ENCODE results near the gene SH3RF1. TPM values are rescaled to one million over a fixed set of nuclear protein-coding genes. Genes with fewer than 3 reads are reported as not detected.

The SH3RF1 gene
- total RNA-seq, 2 donors from 2014 or later = 42.9 to 57.5 TPM

DNA sequence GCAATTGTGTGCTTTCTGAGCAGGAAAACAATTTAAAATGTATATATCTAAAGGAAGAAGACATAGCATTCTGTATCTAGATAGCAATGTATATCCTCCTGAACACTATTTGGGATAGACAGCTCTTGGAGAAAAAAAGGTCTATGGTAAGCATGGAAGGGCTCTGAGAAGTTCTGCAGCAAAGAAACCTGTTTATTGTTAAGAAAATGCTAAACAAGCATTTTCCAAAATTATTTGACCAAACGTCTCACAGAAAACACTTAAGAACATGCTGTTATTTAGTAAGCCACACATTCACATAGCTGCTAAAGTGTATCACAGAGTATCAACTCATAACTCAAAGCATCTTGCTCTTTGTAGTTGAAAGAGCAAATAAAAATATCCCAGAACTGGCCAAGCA lies 67.9 kb downstream of the SH3RF1 start:
- intact Hi-C loops (cut with DNase I) = loop anchor here (10.0 kb wide), 1 partner anchor 72 kb away; the partner anchor contains the start of gene SH3RF1

DNA sequence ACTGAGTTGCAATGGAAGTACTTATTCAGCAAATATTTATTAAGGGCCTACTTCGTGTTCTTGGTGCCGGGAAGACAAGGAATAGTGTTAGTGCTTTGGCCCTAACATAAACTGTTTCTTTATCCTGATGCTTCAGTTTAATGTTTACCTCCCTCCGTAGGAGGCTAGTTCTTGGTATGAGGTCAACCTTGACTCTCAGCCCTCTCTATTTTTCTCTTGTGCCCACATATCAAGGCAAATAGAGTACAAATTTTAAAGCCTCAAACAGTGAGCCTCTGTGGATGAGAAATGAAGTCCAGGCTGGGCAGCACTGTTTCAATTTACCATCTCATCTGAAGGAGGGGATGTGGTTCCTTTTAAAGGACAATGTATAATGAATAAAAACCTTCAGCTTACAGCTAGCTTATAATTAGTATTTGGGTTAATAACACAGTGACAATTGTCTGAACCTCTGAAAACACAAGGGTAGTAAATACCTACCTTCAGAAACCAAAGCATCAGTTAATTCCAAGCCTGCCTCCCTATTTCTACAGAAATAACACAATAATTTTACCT lies 68.5 kb downstream of the SH3RF1 start:
- TF ChIP-seq POLR2AphosphoS5 (IDR thresholded peaks at IDR 0.05) = no peak
- TF ChIP-seq, protein P1, sequence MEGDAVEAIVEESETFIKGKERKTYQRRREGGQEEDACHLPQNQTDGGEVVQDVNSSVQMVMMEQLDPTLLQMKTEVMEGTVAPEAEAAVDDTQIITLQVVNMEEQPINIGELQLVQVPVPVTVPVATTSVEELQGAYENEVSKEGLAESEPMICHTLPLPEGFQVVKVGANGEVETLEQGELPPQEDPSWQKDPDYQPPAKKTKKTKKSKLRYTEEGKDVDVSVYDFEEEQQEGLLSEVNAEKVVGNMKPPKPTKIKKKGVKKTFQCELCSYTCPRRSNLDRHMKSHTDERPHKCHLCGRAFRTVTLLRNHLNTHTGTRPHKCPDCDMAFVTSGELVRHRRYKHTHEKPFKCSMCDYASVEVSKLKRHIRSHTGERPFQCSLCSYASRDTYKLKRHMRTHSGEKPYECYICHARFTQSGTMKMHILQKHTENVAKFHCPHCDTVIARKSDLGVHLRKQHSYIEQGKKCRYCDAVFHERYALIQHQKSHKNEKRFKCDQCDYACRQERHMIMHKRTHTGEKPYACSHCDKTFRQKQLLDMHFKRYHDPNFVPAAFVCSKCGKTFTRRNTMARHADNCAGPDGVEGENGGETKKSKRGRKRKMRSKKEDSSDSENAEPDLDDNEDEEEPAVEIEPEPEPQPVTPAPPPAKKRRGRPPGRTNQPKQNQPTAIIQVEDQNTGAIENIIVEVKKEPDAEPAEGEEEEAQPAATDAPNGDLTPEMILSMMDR (IDR thresholded peaks at IDR 0.05) = no peak
- TF ChIP-seq POLR2A (IDR thresholded peaks at IDR 0.05) = no peak
- no peak overlapping the region for H3K4me3 ChIP-seq
- no peaks in the 10 kb centered on the region for H3K27me3 ChIP-seq (replicated peaks; ENCODE audit: insufficient read depth)
- 42% methylated on average over 3 of the region's 3 CpGs for WGBS
- intact Hi-C loops (cut with DNase I) = loop anchor here (10.0 kb wide), 1 partner anchor 73 kb away; the partner anchor contains the start of gene SH3RF1
- no peaks in the 10 kb centered on the region for H3K36me3 ChIP-seq
- no peaks in the 10 kb centered on the region for H3K4me1 ChIP-seq (replicated peaks)
- peak overlapping the region; percentile 1 to 14 for H3K27ac ChIP-seq
- DNase-seq (ENCODE audit: low spot score) = no peak
- H3K9me3 ChIP-seq = no peaks in the 10 kb centered on the region

More for the DNA sequence above, 67.9 kb downstream of the SH3RF1 start:
- Histone ChIP-seq H3K4me1 (replicated peaks) (no peaks in the 10 kb centered on the region), H3K36me3 (no peaks in the 10 kb centered on the region), H3K27ac (peak overlapping the region in 1 of 2 donors; percentile 14), H3K4me3 (no peak overlapping the region), H3K9me3 (no peaks in the 10 kb centered on the region), H3K27me3 (replicated peaks; ENCODE audit: insufficient read depth) (no peaks in the 10 kb centered on the region)
- DNase-seq (ENCODE audit: low spot score) = no peak
- TF ChIP-seq POLR2A (IDR thresholded peaks at IDR 0.05) (no peak), POLR2AphosphoS5 (IDR thresholded peaks at IDR 0.05) (no peak)
- TF ChIP-seq, protein P1 (IDR thresholded peaks at IDR 0.05) = no peak
- 19% methylated on average over 1 of the region's 1 CpG for WGBS

DNA sequence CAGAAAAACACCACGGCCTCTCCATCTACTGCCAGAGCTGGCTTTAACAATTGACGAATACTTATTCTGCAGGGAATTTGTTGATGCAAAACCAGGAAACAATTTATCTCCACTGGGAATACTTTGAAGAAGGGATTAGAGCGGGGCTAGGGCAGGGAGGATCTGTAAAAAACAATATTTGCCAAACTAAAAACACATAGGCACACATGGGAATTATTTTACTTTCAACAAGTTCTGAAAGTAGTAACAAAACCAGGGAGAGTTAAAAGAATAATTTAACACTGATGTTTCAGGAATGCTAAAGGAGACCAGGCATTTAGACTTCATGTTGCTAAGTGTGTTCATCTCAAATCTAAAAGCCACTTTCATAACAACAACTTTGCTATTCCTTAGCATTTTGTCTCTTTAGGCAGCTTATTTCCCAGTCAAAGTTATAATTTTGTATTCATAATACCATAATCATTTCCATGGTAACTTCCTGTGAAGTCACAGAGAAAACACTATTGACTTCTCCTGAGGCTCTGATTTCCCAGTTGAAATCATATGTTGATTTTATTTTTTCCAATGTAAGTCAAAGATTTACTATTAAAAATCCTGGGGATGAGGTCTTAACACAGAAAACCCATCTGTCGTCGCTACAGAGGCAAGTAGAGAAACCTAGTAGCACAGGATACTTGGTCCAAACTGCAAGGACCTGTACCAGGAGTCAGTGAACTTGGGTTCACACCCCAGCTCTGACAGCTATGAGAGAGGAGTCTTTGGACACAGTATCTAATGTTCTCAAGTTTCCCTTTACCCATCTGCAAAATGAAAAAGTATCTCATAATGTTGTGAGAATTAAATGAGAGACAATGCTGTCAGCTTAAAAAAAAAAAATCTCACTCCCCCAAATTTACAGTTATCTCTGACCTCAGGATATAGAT lies 69.3 kb downstream of the SH3RF1 start:
- no peaks in the 10 kb centered on the region for H3K27me3 ChIP-seq (replicated peaks; ENCODE audit: insufficient read depth)
- intact Hi-C loops (cut with DNase I) = loop anchor here (10.0 kb wide), 1 partner anchor 73 kb away; the partner anchor contains the start of gene SH3RF1
- TF ChIP-seq, protein P1 (IDR thresholded peaks at IDR 0.05) = no peak
- TF ChIP-seq POLR2A (IDR thresholded peaks at IDR 0.05) = no peak
- no peak for TF ChIP-seq POLR2AphosphoS5 (IDR thresholded peaks at IDR 0.05)
- H3K36me3 ChIP-seq = no peaks in the 10 kb centered on the region
- H3K4me1 ChIP-seq (replicated peaks) = no peaks in the 10 kb centered on the region
- no peaks in the 10 kb centered on the region for H3K9me3 ChIP-seq
- 64% methylated on average over 5 of the region's 5 CpGs for WGBS
- H3K4me3 ChIP-seq = no peak overlapping the region
- peak overlapping the region; percentile 1 to 14 for H3K27ac ChIP-seq
- no peak for DNase-seq (ENCODE audit: low spot score)

DNA sequence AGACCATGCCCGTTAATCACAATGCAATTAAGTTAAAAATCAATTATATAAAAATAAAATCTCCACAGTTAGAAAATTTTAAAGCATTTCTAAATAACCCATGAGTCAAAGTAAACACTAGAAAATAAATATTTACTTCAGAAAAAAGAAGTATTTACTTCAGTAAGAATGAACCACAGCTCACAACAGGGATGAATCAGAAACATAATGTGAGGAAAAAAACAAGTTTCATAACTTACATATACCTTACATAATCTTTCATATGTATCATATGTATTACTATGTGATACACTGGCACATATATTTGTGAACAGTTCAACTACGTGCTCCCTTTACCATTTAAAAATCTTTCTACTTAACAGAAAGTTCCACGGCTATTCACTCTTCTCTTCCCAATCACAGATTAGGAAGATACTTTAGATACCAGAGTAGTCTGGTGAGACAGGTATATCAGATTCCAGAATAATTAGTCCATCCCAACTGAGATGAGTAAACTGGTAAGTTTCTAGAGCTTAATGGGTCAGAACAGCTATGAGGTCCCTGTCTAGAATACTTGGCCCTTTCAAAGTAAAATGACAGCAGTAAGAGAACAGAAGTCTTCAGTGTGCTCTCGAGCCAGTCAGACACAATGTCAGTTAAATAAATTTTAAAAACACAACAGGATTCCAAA lies 70.3 kb downstream of the SH3RF1 start:
- WGBS = 83% methylated on average over 4 of the region's 4 CpGs

DNA sequence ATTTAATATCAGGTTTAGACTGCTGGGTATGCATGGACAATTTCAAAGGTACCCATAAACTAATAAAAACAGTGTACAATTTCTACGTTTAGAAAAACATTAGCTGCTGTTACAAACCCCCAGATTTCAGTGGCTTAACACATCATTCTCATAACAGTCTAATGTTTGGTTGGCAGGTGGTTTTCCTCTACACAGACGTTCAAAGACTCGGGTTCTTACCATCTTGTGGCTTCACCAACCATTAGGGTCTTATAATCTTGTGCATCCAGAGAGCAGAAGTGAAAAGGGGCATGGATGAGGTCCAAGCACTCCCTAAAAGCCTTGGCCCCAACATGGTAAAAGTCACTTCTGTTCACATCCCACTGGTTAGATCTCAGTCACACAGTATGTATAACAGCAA lies 71.6 kb downstream of the SH3RF1 start:
- 71% methylated on average over 3 of the region's 3 CpGs for WGBS
- no peak overlapping the region for H3K4me3 ChIP-seq
- no peak overlapping the region for H3K27ac ChIP-seq
- H3K4me1 ChIP-seq (replicated peaks) = no peaks in the 10 kb centered on the region
- intact Hi-C loops (cut with DNase I) = no loop called here
- no peaks in the 10 kb centered on the region for H3K36me3 ChIP-seq
- TF ChIP-seq, protein P1 (IDR thresholded peaks at IDR 0.05) = no peak
- TF ChIP-seq POLR2AphosphoS5 (IDR thresholded peaks at IDR 0.05) (no peak), POLR2A (IDR thresholded peaks at IDR 0.05) (no peak)
- H3K27me3 ChIP-seq (replicated peaks; ENCODE audit: insufficient read depth) = no peaks in the 10 kb centered on the region
- H3K9me3 ChIP-seq = no peaks in the 10 kb centered on the region
- no peak for DNase-seq (ENCODE audit: low spot score)

More for the DNA sequence above, 70.3 kb downstream of the SH3RF1 start:
- Histone ChIP-seq H3K4me3 (no peak overlapping the region), H3K36me3 (no peaks in the 10 kb centered on the region), H3K9me3 (no peaks in the 10 kb centered on the region), H3K4me1 (replicated peaks) (no peaks in the 10 kb centered on the region), H3K27ac (no peak overlapping the region), H3K27me3 (replicated peaks; ENCODE audit: insufficient read depth) (no peaks in the 10 kb centered on the region)
- intact Hi-C loops (cut with DNase I) = loop anchor here (10.0 kb wide), 1 partner anchor 74 kb away; the partner anchor contains the start of gene SH3RF1
- no peak for TF ChIP-seq POLR2A (IDR thresholded peaks at IDR 0.05)
- no peak for DNase-seq (ENCODE audit: low spot score)

Data from prostate gland (tissue), 2 donors.